Jurkat, Clone E6-1 (cell line): ENCODE data around the gene ABCA1.
A peak's percentile ranks its signal among the peaks of the same experiment; 100 is the strongest.
"Not testable (repeated sequence)": the region's sequence is repeated elsewhere in the genome, so short reads cannot be mapped to it uniquely, and the experiment has no call there.

Experiments used
- DNase-seq: peaks from one replicate; pipeline ENCODE4 v3.0.0-alpha.2; 2011; ENCODE audit warnings: low read depth, low spot score
- H3K4me3 ChIP-seq: 2 replicates; pipeline ENCODE4 v1.5.1; 2011; ENCODE audit warnings: mild to moderate bottlenecking, low read length, control low read depth, moderate library complexity

The ABCA1 gene

DNA sequence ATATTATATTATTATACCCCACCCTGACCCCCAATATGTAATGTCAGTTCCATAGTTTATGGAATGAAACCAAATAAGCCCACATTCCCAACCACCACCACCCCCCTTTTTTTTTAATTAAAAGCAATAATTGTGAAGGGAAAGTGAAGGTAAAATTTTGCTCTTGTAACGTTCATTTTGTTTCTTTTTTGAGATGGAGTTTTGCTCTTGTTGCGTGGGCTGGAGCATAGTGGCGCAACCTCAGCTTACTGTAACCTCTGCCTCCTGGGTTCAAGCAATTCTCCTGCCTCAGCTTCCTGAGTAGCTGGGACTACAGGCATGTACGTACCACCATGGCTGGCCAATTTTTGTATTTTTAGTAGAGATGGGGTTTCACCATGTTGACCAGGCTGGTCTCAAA is 30.1 kb upstream of the ABCA1 start:
- DNase-seq = not testable (repeated sequence)

DNA sequence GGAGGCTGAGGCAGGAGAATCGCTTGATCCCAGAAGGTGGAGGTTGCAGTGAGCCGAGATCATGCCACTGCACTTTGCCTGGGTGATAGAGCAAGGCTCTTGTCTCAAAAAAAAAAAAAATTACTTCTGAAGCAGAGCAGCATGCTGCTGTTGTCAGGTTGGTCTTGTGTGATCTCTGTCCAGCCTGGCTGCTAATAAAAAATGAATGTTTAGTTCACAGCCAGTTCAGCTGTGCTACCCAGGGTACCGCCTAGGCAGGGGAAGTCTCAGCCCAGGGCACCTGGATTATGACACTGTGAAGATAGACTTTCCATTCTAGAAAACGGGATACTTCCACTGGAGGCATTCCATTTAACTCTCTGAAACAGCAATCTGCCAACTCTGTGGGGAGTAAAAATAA is 23.5 kb upstream of the ABCA1 start:
- H3K4me3 ChIP-seq = no peak overlapping the region
- DNase-seq = no peak

More for the DNA sequence above, 30.1 kb upstream of the ABCA1 start:
- not testable (repeated sequence) for H3K4me3 ChIP-seq

DNA sequence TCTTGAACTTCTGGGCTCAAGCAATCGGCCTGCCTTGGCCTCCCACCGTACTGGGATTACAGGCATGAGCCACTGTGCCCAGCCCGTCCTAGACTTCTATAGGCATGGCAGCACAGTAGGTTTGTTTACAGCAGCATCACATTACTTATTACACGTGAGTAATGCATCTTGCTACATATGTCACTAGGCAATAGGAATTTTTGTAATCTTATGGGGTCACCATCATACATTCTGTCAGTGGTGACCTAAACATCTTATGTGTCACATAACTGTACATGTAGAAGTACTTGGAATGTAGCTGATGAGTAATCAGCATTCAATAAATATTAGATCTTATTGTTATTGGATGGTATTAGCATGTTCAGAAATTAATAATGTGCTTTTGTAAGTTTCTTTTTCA is 22.9 kb upstream of the ABCA1 start:
- no peak for DNase-seq
- no peak overlapping the region for H3K4me3 ChIP-seq

DNA sequence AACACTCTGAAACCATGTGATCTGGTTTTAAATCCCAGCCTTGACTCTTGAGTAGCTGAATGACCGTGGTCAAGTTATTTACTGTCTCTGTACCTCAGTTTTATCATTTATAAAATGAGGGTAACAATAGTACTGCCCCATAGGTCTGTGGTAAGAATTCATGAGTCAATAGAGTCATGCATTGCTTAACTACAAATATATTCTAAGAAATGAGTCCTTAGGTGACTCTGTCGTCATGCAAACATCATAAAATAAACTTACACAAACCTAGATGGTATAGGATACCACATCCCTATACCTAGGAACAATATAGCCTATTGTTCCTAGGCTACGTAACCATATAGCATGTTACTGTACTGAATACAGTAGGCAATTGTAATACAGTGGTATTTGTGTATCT is 20.3 kb upstream of the ABCA1 start:
- DNase-seq = no peak
- no peak overlapping the region for H3K4me3 ChIP-seq

DNA sequence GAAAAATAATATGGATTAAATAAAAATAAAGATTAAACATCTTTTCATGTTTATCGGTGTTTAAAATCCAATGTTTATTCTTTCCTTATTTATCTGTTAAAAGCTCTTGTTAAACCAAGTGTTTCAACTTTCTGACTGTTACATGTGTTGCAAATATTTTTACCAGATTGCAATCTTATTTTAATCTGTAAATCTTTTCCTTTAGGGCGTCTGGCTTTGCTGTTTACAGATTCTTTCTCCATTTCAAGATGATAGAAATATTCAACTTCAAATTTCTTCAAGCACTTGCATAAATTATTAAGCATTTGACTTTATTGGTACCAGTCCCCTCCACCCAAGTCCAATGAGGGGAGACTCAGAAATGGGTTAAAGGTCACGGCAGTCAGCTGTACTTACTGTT is 16.9 kb upstream of the ABCA1 start:
- H3K4me3 ChIP-seq = no peak overlapping the region
- DNase-seq = no peak

DNA sequence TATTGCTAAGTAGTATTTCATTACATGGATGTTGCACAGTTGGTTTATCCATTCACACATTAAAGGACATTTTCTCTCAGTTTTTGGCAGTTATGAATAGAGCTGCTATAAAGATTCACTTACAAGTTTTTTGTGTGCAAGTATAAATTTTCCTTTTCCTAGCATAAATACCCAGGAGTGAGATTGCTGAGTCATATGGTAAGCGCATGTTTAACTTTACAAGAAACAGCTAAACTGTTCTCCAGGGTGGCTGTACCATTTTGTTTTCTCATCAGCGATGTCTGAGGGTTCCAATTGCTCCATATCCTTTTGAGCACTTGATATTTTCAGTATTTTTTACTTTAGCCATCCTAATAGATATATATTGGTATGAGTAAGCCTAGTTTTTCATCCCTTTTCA is 16.4 kb upstream of the ABCA1 start:
- DNase-seq = no peak
- no peak overlapping the region for H3K4me3 ChIP-seq

DNA sequence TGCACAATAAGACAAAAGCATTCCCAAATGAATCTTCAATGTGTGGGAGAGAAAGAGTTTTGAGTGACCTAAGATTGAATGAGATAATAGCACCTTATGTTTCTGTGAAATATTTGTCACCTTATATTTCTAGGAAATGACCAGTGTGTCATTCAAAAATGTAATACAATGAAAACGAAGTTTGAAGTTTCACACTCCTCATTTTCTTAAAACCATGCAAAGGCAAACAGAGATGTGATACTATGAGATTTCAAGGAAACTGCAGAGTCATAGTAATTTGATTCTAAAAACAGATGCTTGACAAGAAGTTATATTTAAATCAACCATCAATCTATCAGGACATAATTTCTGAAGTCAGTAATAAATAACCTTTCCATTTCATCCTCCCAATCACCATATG is 13.6 kb upstream of the ABCA1 start:
- no peak overlapping the region for H3K4me3 ChIP-seq
- DNase-seq = no peak

DNA sequence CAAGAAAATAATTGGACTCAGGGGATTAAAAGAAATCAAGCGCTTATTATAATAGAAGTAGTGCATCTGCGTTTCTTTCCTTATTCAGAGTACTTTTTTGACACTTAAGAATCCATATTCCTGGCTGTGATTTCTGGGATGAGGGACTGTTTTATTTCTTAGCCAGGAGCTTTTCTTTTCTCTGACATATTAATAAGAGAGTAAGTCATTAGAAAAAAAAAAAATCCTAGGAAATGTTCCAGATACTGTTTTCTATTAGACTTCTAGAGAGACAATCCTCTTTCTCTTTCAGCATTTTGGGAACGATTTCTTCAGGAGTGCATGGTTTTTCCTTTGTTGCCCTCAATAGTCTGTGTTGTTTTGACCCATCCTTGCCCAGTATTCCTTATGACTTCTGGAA is 8.3 kb upstream of the ABCA1 start:
- DNase-seq = no peak
- H3K4me3 ChIP-seq = no peak overlapping the region

DNA sequence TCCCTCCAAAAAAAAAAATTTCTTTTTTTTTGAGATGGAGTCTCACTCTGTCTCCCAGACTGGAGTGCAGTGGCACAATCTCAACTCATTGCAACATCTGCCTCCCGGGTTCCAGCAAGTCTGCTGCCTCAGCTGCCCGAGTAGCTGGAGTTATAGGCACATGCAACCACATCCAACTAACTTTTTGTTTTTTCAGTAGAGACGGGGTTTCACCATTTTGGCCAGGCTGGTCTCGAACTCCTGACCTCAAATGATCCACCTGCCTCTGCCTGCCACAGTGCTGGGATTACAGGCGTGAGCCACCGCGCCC is 7.5 kb upstream of the ABCA1 start:
- H3K4me3 ChIP-seq, DNase-seq: not testable (repeated sequence)

DNA sequence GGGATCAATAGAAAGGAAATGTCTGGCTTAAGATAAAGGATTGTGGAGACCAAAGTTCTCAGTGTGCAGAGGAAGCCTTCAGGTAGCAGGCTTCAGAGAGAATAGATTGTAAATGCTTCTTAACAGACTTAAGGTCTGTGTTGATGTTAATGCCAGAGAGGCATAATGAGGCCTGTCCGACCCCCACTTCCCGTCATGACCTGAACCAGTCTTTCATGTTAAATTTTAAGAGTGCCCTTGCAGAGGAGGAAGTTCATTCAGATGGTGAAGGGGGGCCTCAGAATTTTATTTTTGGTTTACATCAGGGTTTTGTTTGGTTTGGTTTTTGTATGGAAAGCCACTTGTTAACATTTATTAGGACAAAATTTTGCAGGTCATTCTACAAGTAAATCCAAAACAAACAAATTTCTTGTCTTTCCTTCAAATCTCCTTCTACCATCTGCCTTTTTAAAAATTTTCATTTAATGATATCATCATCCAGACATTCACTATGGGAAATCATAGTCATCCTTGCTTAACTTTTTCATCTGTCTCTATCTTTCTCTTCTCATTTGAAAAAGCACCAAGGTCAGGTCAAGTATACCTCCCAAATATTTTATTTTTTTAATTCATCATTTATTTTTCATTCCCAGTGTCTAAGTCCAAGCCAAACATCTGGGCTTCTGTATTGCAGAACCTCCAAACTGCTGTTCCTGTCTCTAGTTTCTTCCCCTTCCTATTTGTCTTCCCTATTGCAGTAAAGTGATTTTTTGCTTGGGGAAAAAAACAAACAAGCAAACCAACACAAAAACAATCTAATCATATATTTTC is 6.9 kb upstream of the ABCA1 start:
- DNase-seq = no peak
- no peak overlapping the region for H3K4me3 ChIP-seq

DNA sequence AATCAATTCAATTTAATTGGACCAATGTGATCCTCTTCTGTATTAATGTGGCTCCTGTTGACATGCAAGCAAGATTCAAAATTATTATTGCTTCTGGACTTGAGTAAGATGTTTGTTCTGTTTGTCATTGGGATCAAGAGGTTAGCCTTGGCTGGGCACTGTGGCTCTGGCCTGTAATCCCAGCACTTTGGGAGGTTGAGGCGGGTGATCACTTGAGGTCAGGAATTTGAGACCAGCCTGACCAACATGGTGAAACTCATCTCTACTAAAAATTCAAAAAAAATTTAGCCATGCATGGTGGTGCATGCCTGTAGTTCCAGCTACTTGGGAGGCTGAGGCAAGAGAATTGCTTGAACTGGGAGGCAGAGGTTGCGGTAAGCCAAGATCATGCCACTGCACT is 5.1 kb upstream of the ABCA1 start:
- not testable (repeated sequence) for DNase-seq

DNA sequence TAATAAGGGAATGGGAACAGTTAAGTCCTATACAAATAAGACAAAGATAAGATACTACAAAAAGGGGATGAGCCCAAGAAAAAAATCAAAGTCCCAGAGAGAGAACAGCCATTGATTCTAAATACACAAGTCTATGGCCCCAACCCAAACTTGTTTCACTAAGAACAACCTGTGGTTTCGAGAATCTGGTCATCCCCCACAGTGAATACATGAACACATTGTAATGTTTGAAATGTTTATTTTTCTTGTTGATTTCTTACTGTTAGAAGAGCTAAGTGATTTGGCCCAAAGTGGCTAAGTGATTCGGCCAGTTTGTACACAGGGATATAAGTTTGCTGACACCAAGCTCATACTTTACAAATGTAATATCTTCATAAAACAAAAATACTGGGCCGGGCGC is 3.3 kb upstream of the ABCA1 start:
- no peak overlapping the region for H3K4me3 ChIP-seq
- DNase-seq = no peak

More for the DNA sequence above, 5.1 kb upstream of the ABCA1 start:
- not testable (repeated sequence) for H3K4me3 ChIP-seq

DNA sequence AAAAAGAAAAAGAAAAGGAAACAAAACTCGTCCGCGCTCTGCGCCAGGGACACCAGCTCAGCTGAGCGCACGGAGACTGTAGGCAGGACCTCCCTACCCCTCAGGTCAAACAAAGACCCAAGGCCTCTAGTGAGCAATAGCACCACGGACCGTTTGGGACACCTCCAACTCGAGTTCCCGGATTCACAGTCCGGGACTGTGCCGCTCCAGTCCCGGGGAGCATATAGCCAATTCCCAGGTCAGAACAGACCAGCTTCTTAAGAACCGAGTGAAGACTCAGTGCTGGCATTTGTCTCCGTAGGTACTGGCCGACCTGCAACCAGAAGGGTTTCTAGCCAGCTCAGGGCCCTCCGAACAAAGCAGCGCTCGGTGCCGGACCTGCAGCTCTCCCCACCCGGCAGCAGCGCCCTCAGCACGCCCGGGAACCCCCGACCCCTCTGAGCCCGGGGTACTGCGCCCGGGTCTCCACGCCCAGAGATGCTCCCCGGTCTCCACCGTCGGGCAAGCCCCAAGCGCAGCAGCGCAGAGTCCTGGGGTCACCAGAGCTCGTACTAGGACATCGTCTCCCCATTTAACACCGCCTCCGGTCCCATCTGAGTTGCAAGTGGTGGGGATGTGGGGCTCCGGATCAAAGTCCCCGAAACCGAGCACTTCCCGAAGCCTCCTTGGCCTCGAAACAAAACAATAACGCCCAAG is 591 bp downstream of the ABCA1 start:
- H3K4me3 ChIP-seq = peak overlapping the region; percentile 42
- no peak for DNase-seq

DNA sequence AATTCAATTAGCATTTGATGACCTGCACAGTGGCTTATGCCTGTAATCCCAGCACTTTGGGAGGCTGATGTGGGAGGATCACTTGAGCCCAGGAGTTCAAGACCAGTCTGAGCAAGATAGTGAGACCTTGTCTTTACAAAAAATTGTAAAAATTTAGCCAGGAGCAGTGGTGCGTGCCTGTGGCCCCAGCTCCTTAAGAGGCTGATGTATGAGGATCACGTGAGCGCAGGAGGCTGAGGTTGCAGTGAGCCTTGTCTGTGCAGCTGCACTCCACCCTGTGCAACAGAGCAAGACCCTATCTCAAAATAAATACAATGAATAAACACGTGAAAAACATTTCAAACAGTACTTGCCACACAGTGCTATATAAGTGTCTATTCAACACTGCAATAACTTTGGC is 4.2 kb downstream of the ABCA1 start:
- DNase-seq = no peak
- H3K4me3 ChIP-seq = no peak overlapping the region

DNA sequence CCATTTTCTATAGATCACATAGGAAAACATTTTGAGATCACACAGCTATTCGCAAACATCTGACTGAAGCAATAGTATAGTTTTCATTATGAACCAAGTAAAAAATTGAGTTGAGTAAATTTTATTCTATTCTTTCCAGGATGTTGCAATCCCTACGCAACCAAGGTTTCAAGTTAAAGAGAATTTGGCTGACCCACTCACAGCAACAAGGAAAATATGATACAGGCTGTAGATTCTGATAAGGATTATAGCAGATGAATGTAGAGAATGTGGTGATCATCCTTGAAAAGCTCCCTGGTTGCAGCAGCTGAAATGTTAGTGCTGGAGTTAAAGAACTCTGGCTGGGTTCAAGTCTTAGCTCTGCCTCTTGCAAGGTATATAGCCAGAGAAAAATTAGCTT is 4.7 kb downstream of the ABCA1 start:
- DNase-seq = no peak
- H3K4me3 ChIP-seq = no peak overlapping the region

DNA sequence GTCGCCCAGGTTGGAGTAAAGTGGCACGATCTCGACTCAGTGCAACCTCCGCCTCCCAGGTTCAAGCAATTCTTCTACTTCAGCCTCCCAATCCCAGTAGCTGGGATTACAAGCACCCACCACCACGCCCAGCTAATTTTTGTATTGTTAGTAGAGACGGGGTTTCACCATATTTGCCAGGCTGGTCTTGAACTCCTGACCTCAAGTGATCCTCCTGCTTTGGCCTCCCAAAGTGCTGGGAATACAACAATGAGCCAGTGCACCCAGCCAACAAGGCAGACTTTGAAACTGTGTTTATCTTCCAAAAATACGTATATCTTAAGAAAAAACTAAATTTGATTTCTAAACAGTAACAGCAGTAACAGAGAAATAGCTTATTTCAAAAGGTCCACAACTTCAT is 5.2 kb downstream of the ABCA1 start:
- DNase-seq, H3K4me3 ChIP-seq: not testable (repeated sequence)

DNA sequence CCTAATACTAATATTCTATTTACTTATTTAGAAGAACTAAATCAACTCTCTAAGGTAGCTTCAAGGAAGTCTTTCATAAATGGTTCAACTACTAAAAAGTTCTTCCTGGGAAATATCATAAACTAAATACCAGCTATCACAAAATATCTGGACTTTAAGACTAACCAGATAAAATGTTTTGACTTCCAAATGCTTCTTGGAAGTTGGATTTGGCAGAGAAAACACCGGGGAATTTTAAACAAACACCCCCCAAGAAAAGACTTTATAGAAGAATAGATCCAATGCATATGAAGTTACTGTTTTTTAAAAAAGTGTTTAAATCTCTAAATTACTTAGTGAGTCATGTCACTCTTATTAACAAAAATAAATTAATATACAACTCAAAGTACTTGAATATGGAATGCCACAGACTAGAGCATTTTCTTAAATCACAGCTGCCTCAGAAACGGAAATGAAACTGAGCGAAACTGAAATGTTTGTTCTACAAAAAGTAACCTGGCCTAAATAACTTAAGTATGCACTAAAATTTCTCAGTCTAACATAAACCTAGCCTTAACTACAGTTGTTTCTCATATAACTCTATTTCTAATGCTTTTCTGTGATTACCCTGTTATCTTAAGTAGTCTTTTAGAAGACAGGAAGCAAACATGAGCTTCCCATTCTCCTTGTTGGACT is 6.8 kb downstream of the ABCA1 start:
- DNase-seq = no peak
- no peak overlapping the region for H3K4me3 ChIP-seq

DNA sequence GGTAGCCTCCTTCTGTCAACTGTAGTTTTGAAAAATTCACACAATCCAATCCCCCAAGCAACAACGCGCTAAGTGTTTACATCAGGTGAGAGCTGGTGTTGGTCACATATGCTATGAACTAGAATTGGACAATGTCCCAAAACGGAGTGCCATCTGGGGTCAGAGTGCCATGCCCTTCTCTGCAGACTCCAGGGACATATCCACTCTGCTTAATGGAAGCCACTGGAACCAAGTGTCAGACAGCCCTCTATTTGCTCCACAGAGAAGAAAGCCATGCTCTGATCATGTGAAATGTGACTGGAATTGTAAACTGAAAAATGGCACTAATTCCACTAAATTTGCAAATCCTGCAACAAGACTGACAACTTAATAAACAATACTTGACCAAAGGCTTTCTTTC is 12.2 kb downstream of the ABCA1 start:
- DNase-seq = no peak
- H3K4me3 ChIP-seq = no peak overlapping the region

DNA sequence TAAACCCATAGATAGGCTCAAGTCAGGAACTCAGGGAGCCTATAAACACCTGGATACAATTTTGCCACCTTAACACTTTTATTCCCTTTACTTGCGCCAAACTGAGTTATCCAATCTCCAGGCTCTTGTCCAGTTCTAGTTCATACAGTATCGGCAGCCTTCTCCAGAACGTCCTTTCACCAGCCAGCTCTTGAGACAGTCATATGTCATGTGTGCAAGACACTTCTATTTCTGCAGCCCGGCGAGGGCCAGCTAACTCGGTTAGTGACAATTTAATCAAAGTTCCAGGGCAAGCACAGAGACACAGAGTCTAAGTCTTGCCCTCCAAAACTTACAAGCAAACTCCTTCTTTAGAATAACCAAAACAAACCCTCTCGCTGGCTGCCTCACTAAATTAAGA is 12.9 kb downstream of the ABCA1 start:
- no peak for DNase-seq
- H3K4me3 ChIP-seq = no peak overlapping the region

DNA sequence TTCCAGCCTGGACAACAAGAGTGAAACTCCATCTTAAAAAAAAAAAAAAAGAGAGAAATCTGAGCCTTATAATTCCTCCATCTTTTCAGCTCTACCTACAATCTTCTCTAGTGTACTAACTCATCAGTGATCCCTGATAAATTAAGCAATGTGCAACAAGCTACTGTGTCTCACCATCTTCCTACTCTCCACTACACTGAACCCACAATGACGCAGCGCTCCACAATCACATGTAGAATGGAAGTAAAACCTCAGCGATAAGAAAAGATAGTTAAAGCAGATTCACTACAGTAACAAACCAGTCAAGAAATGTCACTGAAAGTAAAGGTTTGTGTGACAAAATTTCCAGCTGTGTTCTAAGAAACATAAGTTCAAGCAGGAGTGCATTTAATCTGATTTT is 13.5 kb downstream of the ABCA1 start:
- no peak for DNase-seq
- no peak overlapping the region for H3K4me3 ChIP-seq
